ENCODE results near the gene STH.

The STH gene

GRCh38 chr17:46039592-46040186 is 40.6 kb downstream of the STH start:
- H3K36me3 ChIP-seq (ENCODE audit: control insufficient read depth in 2 of 2, insufficient read depth in 1 of 2, low read length in 2 of 2) = peaks cover 68 to 93% of the 10 kb centered on the region in 2 experiments
- TF ChIP-seq ZNF544 (tag by site-specific recombination; IDR thresholded peaks at IDR 0.05) (no peak), ZNF600 (tag by site-specific recombination; IDR thresholded peaks at IDR 0.05) (peak; percentile 69)
- peaks cover 2% of the 10 kb centered on the region; the same call in 1 of the 2 replicates for H3K4me1 ChIP-seq (ENCODE audit: control insufficient read depth, insufficient read depth, low read length)
- no peak overlapping the region for H3K4me3 ChIP-seq (ENCODE audit: low read depth, low read length)
- ChIA-PET POLR2A (interaction anchor here (0.5 kb wide), 1 partner anchor 38 kb away, joined by 3 read pairs; no protein-coding TSS in a partner anchor), CTCF (interaction anchor here (0.6 to 1.1 kb wide), 5 partner anchors 12 to 171 kb away, joined by 3 to 5 read pairs (median 3); partner anchors contain the start of gene KANSL1)
- no peaks in the 10 kb centered on the region for H3K9me3 ChIP-seq (ENCODE audit: control insufficient read depth, insufficient read depth, low read depth, low read length)
- no peak overlapping the region for H3K27ac ChIP-seq (ENCODE audit: extremely low read depth, low read depth, low read length)

- POLR2A ChIA-PET = no interaction called here
Observed at GRCh38 chr17:46042246-46042645, 43.2 kb downstream of the STH start.

GRCh38 chr17:46042925-46043324 is 43.9 kb downstream of the STH start:
- Histone ChIP-seq H3K36me3 (ENCODE audit: control insufficient read depth in 2 of 2, insufficient read depth in 1 of 2, low read length in 2 of 2) (peaks cover 56 to 87% of the 10 kb centered on the region in 2 experiments), H3K27ac (ENCODE audit: extremely low read depth, low read depth, low read length) (no peak overlapping the region), H3K9me3 (ENCODE audit: control insufficient read depth, insufficient read depth, low read depth, low read length) (no peaks in the 10 kb centered on the region), H3K4me1 (ENCODE audit: control insufficient read depth, insufficient read depth, low read length) (peaks cover 7% of the 10 kb centered on the region; the same call in 1 of the 2 replicates), H3K4me3 (ENCODE audit: low read depth, low read length) (no peak overlapping the region)
- ChIA-PET CTCF (interaction anchor here (0.6 to 6.0 kb wide), 10 partner anchors 8 to 172 kb away, joined by 3 to 64 read pairs (median 16); partner anchors contain the start of gene KANSL1), POLR2A (no interaction called here)
- TF ChIP-seq HOXC10 (CRISPR knock-in tag; IDR thresholded peaks at IDR 0.05) (no peak), ZNF521 (tag by site-specific recombination; IDR thresholded peaks at IDR 0.05) (no peak), ZNF776 (tag by site-specific recombination; IDR thresholded peaks at IDR 0.05; ENCODE audit: borderline replicate concordance) (no peak), ZNF174 (tag by site-specific recombination; IDR thresholded peaks at IDR 0.05) (no peak), ZNF624 (tag by site-specific recombination; IDR thresholded peaks at IDR 0.05) (no peak), ZNF221 (tag by site-specific recombination; IDR thresholded peaks at IDR 0.05; ENCODE audit: borderline replicate concordance) (no peak), ZNF311 (tag by site-specific recombination; IDR thresholded peaks at IDR 0.05; ENCODE audit: borderline replicate concordance) (no peak), ZNF324 (tag by site-specific recombination; IDR thresholded peaks at IDR 0.05) (no peak), ZNF664 (tag by site-specific recombination; IDR thresholded peaks at IDR 0.05) (no peak), ZNF513 (tag by site-specific recombination; IDR thresholded peaks at IDR 0.05) (no peak), GLIS2 (tag by site-specific recombination; IDR thresholded peaks at IDR 0.05) (no peak), ZNF621 (tag by site-specific recombination; IDR thresholded peaks at IDR 0.05) (no peak), ZNF112 (tag by site-specific recombination; IDR thresholded peaks at IDR 0.05) (no peak)

More at GRCh38 chr17:46042246-46042645, 43.2 kb downstream of the STH start:
- CTCF ChIA-PET = interaction anchor here (0.8 to 6.0 kb wide), 7 partner anchors 8 to 173 kb away, joined by 3 to 64 read pairs (median 26); no protein-coding TSS in a partner anchor
- Histone ChIP-seq H3K9me3 (ENCODE audit: control insufficient read depth, insufficient read depth, low read depth, low read length) (no peaks in the 10 kb centered on the region), H3K36me3 (ENCODE audit: control insufficient read depth in 2 of 2, insufficient read depth in 1 of 2, low read length in 2 of 2) (peaks cover 56 to 87% of the 10 kb centered on the region in 2 experiments), H3K4me1 (ENCODE audit: control insufficient read depth, insufficient read depth, low read length) (peaks cover 7% of the 10 kb centered on the region; the same call in 1 of the 2 replicates), H3K27ac (ENCODE audit: extremely low read depth, low read depth, low read length) (no peak overlapping the region), H3K4me3 (ENCODE audit: low read depth, low read length) (no peak overlapping the region)
- TF ChIP-seq GLI4 (tag by site-specific recombination; IDR thresholded peaks at IDR 0.05) = no peak
- no peak for TF ChIP-seq ZNF843 (tag by site-specific recombination; IDR thresholded peaks at IDR 0.05)
- no peak for TF ChIP-seq ZNF449 (tag by site-specific recombination; IDR thresholded peaks at IDR 0.05)
- TF ChIP-seq ZNF155 (tag by site-specific recombination; IDR thresholded peaks at IDR 0.05) = no peak
- no peak for TF ChIP-seq HOXD13 (CRISPR knock-in tag; IDR thresholded peaks at IDR 0.05; ENCODE audit: borderline replicate concordance)
- TF ChIP-seq KLF16 (tag by site-specific recombination; IDR thresholded peaks at IDR 0.05) = no peak
- no peak for TF ChIP-seq ZBTB44 (tag by site-specific recombination; IDR thresholded peaks at IDR 0.05)
- TF ChIP-seq ZNF561 (tag by site-specific recombination; IDR thresholded peaks at IDR 0.05; ENCODE audit: borderline replicate concordance) = no peak
- no peak for TF ChIP-seq ZNF510 (tag by site-specific recombination; IDR thresholded peaks at IDR 0.05; ENCODE audit: insufficient replicate concordance)
- TF ChIP-seq MEIS1 (CRISPR knock-in tag; IDR thresholded peaks at IDR 0.05; ENCODE audit: borderline replicate concordance) = no peak
- no peak for TF ChIP-seq ZNF610 (tag by site-specific recombination; IDR thresholded peaks at IDR 0.05; ENCODE audit: borderline replicate concordance)
- TF ChIP-seq ZNF416 (tag by site-specific recombination; IDR thresholded peaks at IDR 0.05) = no peak

All from HEK293 (cell line).